Thoracic aorta endothelial cell (primary cell): ENCODE measurements around the gene LCT. TPM values are rescaled to one million over a fixed set of nuclear protein-coding genes. Genes with fewer than 3 reads are reported as not detected.

ENCODE experiments used
- small RNA-seq: library from RNA; depleted of rRNA; stranded (forward); fragments of <200 nt; gene quantifications from one replicate; pipeline ENCODE3, GENCODE V24; 2012
- total RNA-seq: library from RNA; depleted of rRNA; stranded (reverse); fragments of >200 nt; gene quantifications from 2 replicates; pipeline ENCODE4 v1.2.3, GENCODE V29; 2012

The LCT gene
- total RNA-seq = under 0.01 TPM in 2 replicates

DNA sequence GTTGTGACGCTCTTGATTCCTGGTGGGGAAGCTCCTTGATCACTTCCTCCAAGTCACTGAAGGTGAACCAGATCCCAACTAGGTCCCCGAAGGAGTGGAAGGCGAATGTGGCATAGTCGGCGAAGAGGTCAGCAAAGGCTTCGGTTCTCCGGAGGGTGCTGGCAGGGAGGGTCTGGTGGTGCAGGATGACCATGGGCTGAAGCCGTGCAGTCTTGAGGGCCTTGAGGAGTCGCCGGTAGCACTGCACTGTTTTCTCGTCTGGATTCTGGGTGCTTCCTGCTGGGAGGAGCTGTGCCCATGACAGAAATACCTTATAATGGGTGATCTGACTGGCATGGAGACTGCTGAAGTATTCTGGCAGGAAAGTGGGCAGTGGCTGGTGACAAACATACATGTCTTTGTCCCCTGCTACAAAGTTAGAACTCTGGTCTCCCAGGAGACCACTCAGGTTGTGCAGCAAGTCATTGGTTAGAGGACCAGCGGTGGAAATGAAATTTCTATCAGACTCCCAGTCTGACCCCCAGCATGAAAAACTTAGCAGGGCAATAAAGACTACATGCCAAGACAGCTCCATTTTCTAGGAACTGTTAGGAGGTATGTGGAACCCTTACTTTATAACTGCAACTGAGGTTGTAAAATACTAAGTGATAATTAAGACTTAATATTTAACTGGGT is at the start of gene LCT:
LCT (minus strand) TSS at position 589 of the 675 bp plus-strand sequence; CDS start at position 574, 15 bp downstream.

DNA sequence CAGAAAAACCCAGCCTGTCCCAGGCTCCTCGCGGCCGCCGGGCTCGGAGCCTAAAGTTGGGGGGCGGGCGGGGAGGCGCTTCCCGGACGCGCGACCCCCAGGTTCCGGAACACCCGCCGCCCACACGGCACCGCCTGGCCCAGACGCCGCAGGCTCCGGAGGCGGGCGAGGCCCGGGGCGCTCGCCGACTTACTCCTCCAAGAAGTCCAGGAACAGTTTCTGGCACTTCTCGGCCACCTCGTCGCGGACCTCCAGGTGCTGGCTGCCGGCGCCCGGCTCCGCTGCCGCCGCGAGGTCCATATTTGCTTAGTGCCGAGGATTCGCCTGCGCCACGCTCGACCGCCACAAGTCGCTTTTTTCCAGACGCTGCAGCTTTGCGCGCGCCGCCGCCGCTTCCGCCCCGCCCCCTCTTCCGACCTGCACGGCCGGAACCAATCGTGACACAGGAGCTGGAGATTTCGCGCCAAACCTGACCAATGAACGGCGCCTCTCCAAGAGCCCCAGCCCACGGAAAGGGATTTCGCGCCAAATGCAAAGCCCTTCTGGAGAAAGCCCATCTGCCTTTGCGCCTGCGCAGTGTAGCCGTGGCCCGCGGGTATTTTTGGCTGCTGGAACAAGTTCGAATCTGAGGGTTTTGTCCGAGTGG is 39.2 kb upstream of the LCT start, which contains the start of gene MCM6:
MCM6 (minus strand) TSS at position 378 of the 646 bp plus-strand sequence; CDS start at position 300, 78 bp downstream.

DNA sequence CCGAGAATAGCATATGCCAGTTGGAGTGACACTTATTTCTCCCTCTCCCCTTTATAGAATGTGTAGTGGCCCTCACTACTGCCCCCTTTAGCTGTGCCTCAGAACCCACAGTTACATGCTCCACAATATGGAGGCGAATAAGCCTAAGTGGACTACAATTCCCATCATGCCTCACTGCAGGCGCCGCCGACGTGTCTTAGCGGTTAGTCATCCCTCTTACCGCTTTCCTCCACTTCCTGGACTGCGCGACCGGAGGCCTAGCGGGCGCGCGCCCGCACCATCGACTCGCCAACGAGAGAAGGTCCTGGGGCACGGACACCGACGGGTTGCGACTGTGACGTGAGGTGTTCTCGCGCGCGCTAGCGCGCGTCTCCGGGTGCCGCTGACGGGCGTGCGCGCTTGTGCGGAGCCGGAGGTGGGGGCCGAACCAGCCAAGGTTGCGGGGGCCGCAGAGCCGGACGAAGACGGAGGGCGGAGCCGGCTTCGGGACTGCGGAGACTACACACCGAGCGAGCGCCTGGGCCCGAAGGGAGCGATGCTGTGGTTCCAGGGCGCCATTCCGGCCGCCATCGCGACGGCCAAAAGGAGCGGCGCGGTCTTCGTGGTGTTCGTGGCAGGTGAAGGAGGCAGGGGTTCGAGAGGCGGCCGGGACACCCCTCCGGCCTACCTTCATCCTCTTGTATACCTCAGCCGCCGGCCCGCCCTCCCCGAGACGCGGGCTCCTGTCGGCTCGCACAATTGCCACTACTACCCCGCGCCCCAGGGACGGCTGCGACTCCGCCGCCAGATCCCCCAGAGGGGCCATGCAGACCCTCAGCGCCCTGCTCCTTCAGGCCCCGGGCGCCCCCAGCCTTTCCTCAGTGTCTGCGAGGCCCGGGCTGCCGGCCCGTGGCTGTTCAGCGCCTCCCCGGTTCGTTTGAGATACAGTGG is 95.3 kb downstream of the LCT start, which contains the start of gene UBXN4:
UBXN4 (plus strand) TSS at position 461 of the 930 bp plus-strand sequence; CDS start at position 536, 75 bp downstream.

Small RNA genes lying within 50 kb of the gene (small RNA-seq; reads per million reads assigned to genes)
- gene RF00019 = not detected

Other genes starting within 250 kb of the LCT start
- gene UBXN4, start 95.3 kb downstream of the LCT start, total RNA-seq = 114 and 121 TPM in 2 replicates
- gene MCM6, start 39.3 kb upstream of the LCT start, total RNA-seq = 36.6 and 50.0 TPM in 2 replicates
- 99.9 and 113 TPM in 2 replicates for gene DARS1, start 148.4 kb upstream of the LCT start, total RNA-seq